K562 (cell line): ENCODE data around the gene COL6A1. TPM values are rescaled to one million over a fixed set of nuclear protein-coding genes. Genes with fewer than 3 reads are reported as not detected.

Source experiments
- ATAC-seq: fragments of 200-7000 bp; cut with Tn5 transposase; 3 replicates; pipeline ENCODE4 v1.9.1; 2020; ENCODE audit warnings: moderate library complexity
- Bru-seq: library from RNA; stranded (reverse); fragments of 400-500 nt; gene quantifications from one replicate; lab custom pipeline; 2021; lab: Mats Ljungman, UMichigan
- BruChase-seq, 2 experiments: library from RNA; stranded (reverse); fragments of 400-500 nt; gene quantifications; one replicate each; lab custom pipeline; 2021; lab: Mats Ljungman, UMichigan
- BruUV-seq: library from RNA; stranded (reverse); fragments of 400-500 nt; replicated peaks from 2 replicates; lab custom pipeline; 2021; lab: Mats Ljungman, UMichigan
- CTCF ChIA-PET: fragments of 300-600 bp; formaldehyde crosslinking; extraction: SDS; loops from one replicate; lab custom pipeline; 2021; ENCODE audit warnings: low intra/inter-chr PET ratio; lab: Yijun Ruan, JAX
- POLR2A ChIA-PET: fragments of 300-600, 350-650 bp; sonication (Branson Sonifier 250); formaldehyde crosslinking; extraction: SDS; loops from one replicate; lab custom pipeline; 2021; ENCODE audit warnings: antibody characterized with exemption, inconsistent platforms; lab: Yijun Ruan, JAX
- DNase-seq, 4 experiments: peaks; one replicate each; pipeline versions ENCODE4 v3.0.0 to v3.0.0-alpha.2; 2011 to 2018; ENCODE audit warnings: low spot score in 3 of 4, mixed read lengths in 3 of 4; ENCODE audit errors: extremely low read depth in 1 of 4
- FAIRE-seq: peaks from 2 replicates; lab custom pipeline; 2011; peaks lifted over from hg19 to GRCh38; lab: Jason Lieb, UNC
- H2AFZ ChIP-seq: 2 replicates; pipeline ENCODE4 v1.6.0; 2011; ENCODE audit warnings: low read depth, low read length, control low read depth, inconsistent platforms
- H3K27ac ChIP-seq: fragments of 200-600 bp; 3 replicates; pipeline ENCODE4 v1.8.0; 2011; ENCODE audit warnings: low read depth, mild to moderate bottlenecking, control low read depth, inconsistent platforms, low read length, moderate library complexity, mixed read lengths; ENCODE audit errors: extremely low read depth
- H3K27me3 ChIP-seq, 2 experiments: fragments of 300-600 bp in 1 of 2; 2 replicates in 1 of 2; 3 replicates in 1 of 2; pipeline versions ENCODE4 v1.6.0 to v1.8.0; 2011; ENCODE audit warnings: inconsistent platforms in 2 of 2, low read length in 2 of 2, mild to moderate bottlenecking in 1 of 2, mixed read lengths in 1 of 2, moderate library complexity in 1 of 2; ENCODE audit not compliant: control insufficient read depth in 2 of 2, insufficient read depth in 2 of 2
- H3K36me3 ChIP-seq: fragments of 300-600 bp; 3 replicates; pipeline ENCODE4 v1.8.0; 2011; ENCODE audit warnings: mild to moderate bottlenecking, low read length, inconsistent platforms; ENCODE audit not compliant: control insufficient read depth, insufficient read depth
- H3K4me1 ChIP-seq, 2 experiments: fragments of 200-600 bp in 1 of 2; replicated peaks in 1 of 2; 2 replicates in 1 of 2; 3 replicates in 1 of 2; pipeline versions ENCODE4 v1.5.1 to v1.8.0; 2011; ENCODE audit warnings: inconsistent platforms in 2 of 2, low read length in 2 of 2, mild to moderate bottlenecking in 1 of 2, mixed read lengths in 1 of 2, moderate library complexity in 1 of 2; ENCODE audit not compliant: control insufficient read depth in 2 of 2, insufficient read depth in 2 of 2
- H3K4me2 ChIP-seq: 2 replicates; pipeline ENCODE4 v1.6.1; 2011; ENCODE audit warnings: low read length, control low read depth, inconsistent platforms, mixed read lengths; ENCODE audit not compliant: insufficient read depth
- H3K4me3 ChIP-seq: fragments of 200-600 bp; sonication (generic), shearing (Covaris generic); 2 replicates; pipeline ENCODE4 v1.5.1; 2016; ENCODE audit warnings: control low read depth, inconsistent platforms
- H3K79me2 ChIP-seq: fragments of 200-600 bp; 3 replicates; pipeline ENCODE4 v1.8.0; 2011; ENCODE audit warnings: low read length, inconsistent platforms; ENCODE audit not compliant: control insufficient read depth, insufficient read depth
- H3K9ac ChIP-seq, 2 experiments: 2 replicates each; pipeline versions ENCODE4 v1.6.0 to v1.6.1; 2011; ENCODE audit warnings: low read depth in 2 of 2, low read length in 2 of 2, control low read depth in 1 of 2, inconsistent platforms in 1 of 2, mild to moderate bottlenecking in 1 of 2, mixed read lengths in 1 of 2; ENCODE audit not compliant: insufficient read depth in 1 of 2
- H3K9me1 ChIP-seq: one replicate; pipeline ENCODE4 v1.6.0; 2011; ENCODE audit warnings: inconsistent platforms, mild to moderate bottlenecking, low read length, moderate library complexity; ENCODE audit not compliant: control insufficient read depth, insufficient read depth
- H3K9me3 ChIP-seq: replicated peaks from 2 replicates; pipeline ENCODE4 v1.5.1; 2011; ENCODE audit warnings: low read depth, low read length, inconsistent platforms; ENCODE audit not compliant: control insufficient read depth, insufficient read depth
- H4K20me1 ChIP-seq: replicated peaks from 2 replicates; pipeline ENCODE4 v1.6.1; 2011; ENCODE audit warnings: low read length, inconsistent platforms, mixed read lengths; ENCODE audit not compliant: control insufficient read depth, insufficient read depth
- ARID2 ChIP-seq: fragments of 450-650 bp; IDR thresholded peaks from 2 replicates; pipeline ENCODE4 v1.6.1; 2017; ENCODE audit warnings: antibody characterized with exemption, mild to moderate bottlenecking
- JUND ChIP-seq, 2 experiments: IDR thresholded peaks; 2 replicates in 1 of 2; 3 replicates in 1 of 2; pipeline ENCODE4 v1.6.1; 2011; ENCODE audit warnings: borderline replicate concordance in 2 of 2, low read depth in 2 of 2, low read length in 2 of 2, improper control_type of control experiment in 1 of 2, missing biosample characterization in 1 of 2, missing genetic modification characterization in 1 of 2, missing genetic modification reagents in 1 of 2
- L3MBTL2 ChIP-seq: fragments of 450-650 bp; IDR thresholded peaks from 2 replicates; pipeline ENCODE4 v1.6.1; 2016; ENCODE audit warnings: mild to moderate bottlenecking, moderate library complexity
- LCOR ChIP-seq: sonication (generic); formaldehyde crosslinking; IDR thresholded peaks from 2 replicates; pipeline ENCODE4 v1.8.0; 2022; ENCODE audit warnings: mild to moderate bottlenecking, missing genetic modification reagents
- POLR2G ChIP-seq: fragments of 200-400 bp; formaldehyde crosslinking; IDR thresholded peaks from 2 replicates; pipeline ENCODE4 v1.6.1; 2017; ENCODE audit warnings: low read depth, mild to moderate bottlenecking, antibody characterized with exemption, low read length, moderate library complexity
- WGBS: fragments of 100-300 bp; shearing (Covaris generic); methylation state at CpG from one replicate; pipeline ENCODE4 v1.1.6; 2016; ENCODE audit warnings: low coverage, mixed read lengths; ENCODE audit not compliant: insufficient coverage; ENCODE audit errors: missing lambda C conversion rate; 5-methylcytosine and 5-hydroxymethylcytosine counted together
- in situ Hi-C: fragments of 300-500 bp; cut with MboI; formaldehyde crosslinking; loops from 4 replicates; pipeline ENCODE4 v1.15.0; 2018; ENCODE audit warnings: inconsistent platforms, mixed read lengths
- intact Hi-C: fragments of 100-400 bp; cut with micrococcal nuclease; formaldehyde crosslinking; loops from 2 replicates; pipeline ENCODE4 v1.14.2; 2022
- long read RNA-seq, 3 experiments: library from polyadenylated mRNA in 2 of 3; library from RNA in 1 of 3; unstranded in 2 of 3; stranded (forward) in 1 of 3; transcript quantifications; one replicate each; pipeline ENCODE4 v2.0.0, GENCODE V29; 2019 to 2022
- polyA minus RNA-seq, 3 experiments: library from RNA; depleted of rRNA, polyadenylated mRNA; stranded (reverse); fragments of >200 nt; gene quantifications; 2 replicates each; pipeline ENCODE4 v1.2.3, GENCODE V29; 2011
- polyA plus RNA-seq, 8 experiments: library from polyadenylated mRNA; depleted of rRNA in 4 of 8; stranded (reverse) in 5 of 8; unstranded in 3 of 8; fragments of >200 nt; fragmentation: Nextera tagmentation in 2 of 8; fragmentation: Illumina TruSeq in 1 of 8; extraction: Ambion mirVana in 2 of 8; extraction: Trizol in 1 of 8; gene quantifications; 2 replicates each; pipeline versions ENCODE4 v1.2.1 to v1.2.3, GENCODE V29; 2011 to 2014; ENCODE audit warnings: inconsistent platforms in 1 of 8, missing spikeins in 1 of 8
- total RNA-seq, 7 experiments: library from RNA; depleted of rRNA in 6 of 7; stranded (reverse); fragments of >200 nt in 6 of 7; fragmentation: Illumina TruSeq in 2 of 7; extraction: Trizol in 2 of 7; gene quantifications; 2 replicates each; pipeline versions ENCODE4 v1.2.1 to v1.2.3, GENCODE V29; 2011 to 2021; ENCODE audit warnings: low replicate concordance in 1 of 7
- TF ChIP-seq, protein P1 (sequence below): fragments of 450-650 bp; IDR thresholded peaks from 2 replicates; pipeline ENCODE4 v1.6.1; 2016
- TF ChIP-seq, protein P2 (sequence below): sonication (generic); formaldehyde crosslinking; IDR thresholded peaks from 2 replicates; pipeline ENCODE4 v1.8.0; 2022; ENCODE audit warnings: mild to moderate bottlenecking, missing genetic modification reagents

The COL6A1 gene, protein sequence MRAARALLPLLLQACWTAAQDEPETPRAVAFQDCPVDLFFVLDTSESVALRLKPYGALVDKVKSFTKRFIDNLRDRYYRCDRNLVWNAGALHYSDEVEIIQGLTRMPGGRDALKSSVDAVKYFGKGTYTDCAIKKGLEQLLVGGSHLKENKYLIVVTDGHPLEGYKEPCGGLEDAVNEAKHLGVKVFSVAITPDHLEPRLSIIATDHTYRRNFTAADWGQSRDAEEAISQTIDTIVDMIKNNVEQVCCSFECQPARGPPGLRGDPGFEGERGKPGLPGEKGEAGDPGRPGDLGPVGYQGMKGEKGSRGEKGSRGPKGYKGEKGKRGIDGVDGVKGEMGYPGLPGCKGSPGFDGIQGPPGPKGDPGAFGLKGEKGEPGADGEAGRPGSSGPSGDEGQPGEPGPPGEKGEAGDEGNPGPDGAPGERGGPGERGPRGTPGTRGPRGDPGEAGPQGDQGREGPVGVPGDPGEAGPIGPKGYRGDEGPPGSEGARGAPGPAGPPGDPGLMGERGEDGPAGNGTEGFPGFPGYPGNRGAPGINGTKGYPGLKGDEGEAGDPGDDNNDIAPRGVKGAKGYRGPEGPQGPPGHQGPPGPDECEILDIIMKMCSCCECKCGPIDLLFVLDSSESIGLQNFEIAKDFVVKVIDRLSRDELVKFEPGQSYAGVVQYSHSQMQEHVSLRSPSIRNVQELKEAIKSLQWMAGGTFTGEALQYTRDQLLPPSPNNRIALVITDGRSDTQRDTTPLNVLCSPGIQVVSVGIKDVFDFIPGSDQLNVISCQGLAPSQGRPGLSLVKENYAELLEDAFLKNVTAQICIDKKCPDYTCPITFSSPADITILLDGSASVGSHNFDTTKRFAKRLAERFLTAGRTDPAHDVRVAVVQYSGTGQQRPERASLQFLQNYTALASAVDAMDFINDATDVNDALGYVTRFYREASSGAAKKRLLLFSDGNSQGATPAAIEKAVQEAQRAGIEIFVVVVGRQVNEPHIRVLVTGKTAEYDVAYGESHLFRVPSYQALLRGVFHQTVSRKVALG
- 0.32 and 1.5 TPM in 2 replicates for total RNA-seq (2011; cell fraction: chromatin; rRNA removed; ENCODE audit: low replicate concordance)
- 1.7 and 3.8 TPM in 2 replicates for total RNA-seq (2011; cell fraction: nucleolus; rRNA removed)
- total RNA-seq (2011; cell fraction: nucleoplasm; rRNA removed), result 1.2 and 1.4 TPM in 2 replicates
- 0.14 and 0.53 TPM in 2 replicates for total RNA-seq (2014; rRNA removed)
- total RNA-seq (2014; rRNA removed; fragmentation: Illumina TruSeq; extraction: Trizol), result 0.13 TPM in 1 of 2 replicates, not detected in the other
- 0.04 and 0.14 TPM in 2 replicates for total RNA-seq (2015; rRNA removed; fragmentation: Illumina TruSeq; extraction: Trizol)
- 1.2 and 1.3 TPM in 2 replicates for total RNA-seq (2021)
- 0.10 and 0.39 TPM in 2 replicates for polyA plus RNA-seq (2011; rRNA removed)
- polyA plus RNA-seq (2011; cell fraction: cytosol; rRNA removed), result 0.21 and 0.48 TPM in 2 replicates
- polyA plus RNA-seq (2011; cell fraction: nucleus; rRNA removed), result 3.8 and 4.4 TPM in 2 replicates
- polyA plus RNA-seq (2012), result 0.57 and 1.5 TPM in 2 replicates
- polyA plus RNA-seq (2014; fragmentation: Illumina TruSeq; extraction: Trizol), result 0.07 and 0.21 TPM in 2 replicates
- not detected for polyA plus RNA-seq (2014; fragmentation: Nextera tagmentation; extraction: Ambion mirVana)
- 0.50 and 0.76 TPM in 2 replicates for polyA plus RNA-seq (2014; rRNA removed)
- not detected in 2 replicates for polyA minus RNA-seq (2011; rRNA and poly(A)+ RNA removed)
- polyA minus RNA-seq (2011; cell fraction: cytosol; rRNA and poly(A)+ RNA removed), result 1.5 TPM in 1 of 2 replicates, not detected in the other
- 0.40 and 1.2 TPM in 2 replicates for polyA minus RNA-seq (2011; cell fraction: nucleus; rRNA and poly(A)+ RNA removed)
- Bru-seq, nascent RNA, result percentile 22 among the genes with signal in this experiment
- BruChase-seq, experiment 1, labeled RNA remaining after a 2-hour chase, result percentile 21 among the genes with signal in this experiment
- BruChase-seq, experiment 2, labeled RNA remaining after a 6-hour chase, result percentile 25 among the genes with signal in this experiment
- long read RNA-seq, experiment 1, partial matches to known transcripts, result 0 of 1 reads
- long read RNA-seq, experiment 1, other reads (novel, unspliced or antisense), result 0 of 1 reads
- long read RNA-seq, experiment 2, result 0 reads
- long read RNA-seq, experiment 3, result 0 reads

GRCh38 chr21:45981151-45982091 is at the start of gene COL6A1:
Gene COL6A1 (plus strand): TSS chr21:45981770. CDS start chr21:45981851, 81 bp downstream.
- FAIRE-seq, result peak; percentile 89
- Histone ChIP-seq H3K9me3 (no peaks in the 10 kb centered on the region; the same call in 1 of the 2 replicates), H3K79me2 (no peaks in the 10 kb centered on the region), H3K4me1 (peaks cover 6 to 51% of the 10 kb centered on the region in 2 experiments; a peak in 4 of 5 replicates), H3K27ac (peak within 1 kb of the TSS; percentile 7; the same call in 1 of the 3 replicates), H3K4me2 (peak within 1 kb of the TSS; percentile 76), H2AFZ (peak within 1 kb of the TSS; percentile 81), H3K27me3 (peaks cover 20 to 54% of the 10 kb centered on the region in 2 experiments; a peak in 4 of 5 replicates), H4K20me1 (peaks cover 5% of the 10 kb centered on the region; the same call in 1 of the 2 replicates), H3K9ac (peak within 1 kb of the TSS; percentile 26 to 83; a peak in 3 of 4 replicates), H3K4me3 (peak within 1 kb of the TSS; percentile 23), H3K9me1 (peaks cover 2% of the 10 kb centered on the region), H3K36me3 (no peaks in the 10 kb centered on the region)
- ChIA-PET POLR2A (interaction anchor here (0.6 to 2.1 kb wide), 3 partner anchors 14 to 599 kb away, joined by 3 to 5 read pairs (median 3); no protein-coding TSS in a partner anchor), CTCF (no interaction called here)
- intact Hi-C loops, result no loop called here
- in situ Hi-C loops, result no loop called here
- 6% methylated on average over 47 of the region's 63 CpGs for WGBS
- ATAC-seq, result peak; percentile 78
- peak; percentile 75 to 94 (median 92) for DNase-seq
- BruUV-seq, result no TSS peak
- TF ChIP-seq, protein P1, sequence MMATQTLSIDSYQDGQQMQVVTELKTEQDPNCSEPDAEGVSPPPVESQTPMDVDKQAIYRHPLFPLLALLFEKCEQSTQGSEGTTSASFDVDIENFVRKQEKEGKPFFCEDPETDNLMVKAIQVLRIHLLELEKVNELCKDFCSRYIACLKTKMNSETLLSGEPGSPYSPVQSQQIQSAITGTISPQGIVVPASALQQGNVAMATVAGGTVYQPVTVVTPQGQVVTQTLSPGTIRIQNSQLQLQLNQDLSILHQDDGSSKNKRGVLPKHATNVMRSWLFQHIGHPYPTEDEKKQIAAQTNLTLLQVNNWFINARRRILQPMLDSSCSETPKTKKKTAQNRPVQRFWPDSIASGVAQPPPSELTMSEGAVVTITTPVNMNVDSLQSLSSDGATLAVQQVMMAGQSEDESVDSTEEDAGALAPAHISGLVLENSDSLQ, result peak; percentile 10; the same call in 1 of the 2 replicates
- TF ChIP-seq L3MBTL2 (peak; percentile 52), JUND (IDR thresholded peaks at IDR 0.05; ENCODE audit: borderline replicate concordance, low read depth, low read length) (peak; percentile 68), JUND (tag; IDR thresholded peaks at IDR 0.05; ENCODE audit: borderline replicate concordance, low read depth, low read length) (peak; percentile 55; the same call in 1 of the 3 replicates), ARID2 (no peak), POLR2G (0 out of 2 replicates have a peak, but pooled peaks have one; percentile 27), LCOR (CRISPR knock-in tag) (no peak)
- TF ChIP-seq, protein P2, sequence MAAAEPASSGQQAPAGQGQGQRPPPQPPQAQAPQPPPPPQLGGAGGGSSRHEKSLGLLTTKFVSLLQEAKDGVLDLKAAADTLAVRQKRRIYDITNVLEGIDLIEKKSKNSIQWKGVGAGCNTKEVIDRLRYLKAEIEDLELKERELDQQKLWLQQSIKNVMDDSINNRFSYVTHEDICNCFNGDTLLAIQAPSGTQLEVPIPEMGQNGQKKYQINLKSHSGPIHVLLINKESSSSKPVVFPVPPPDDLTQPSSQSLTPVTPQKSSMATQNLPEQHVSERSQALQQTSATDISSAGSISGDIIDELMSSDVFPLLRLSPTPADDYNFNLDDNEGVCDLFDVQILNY (CRISPR knock-in tag), result no peak
